GM18907 (cell line): ENCODE measurements around the gene MEST.
"Not testable (repeated sequence)": the region's sequence is repeated elsewhere in the genome, so short reads cannot be mapped to it uniquely, and the experiment has no call there.

ENCODE experiments used
- ATAC-seq: cut with Tn5 transposase; IDR thresholded peaks from one replicate; pipeline ENCODE4 v1.9.1; 2021; ENCODE audit warnings: mild to moderate bottlenecking, moderate library complexity; ENCODE audit not compliant: unreplicated experiment

Gene MEST, protein sequence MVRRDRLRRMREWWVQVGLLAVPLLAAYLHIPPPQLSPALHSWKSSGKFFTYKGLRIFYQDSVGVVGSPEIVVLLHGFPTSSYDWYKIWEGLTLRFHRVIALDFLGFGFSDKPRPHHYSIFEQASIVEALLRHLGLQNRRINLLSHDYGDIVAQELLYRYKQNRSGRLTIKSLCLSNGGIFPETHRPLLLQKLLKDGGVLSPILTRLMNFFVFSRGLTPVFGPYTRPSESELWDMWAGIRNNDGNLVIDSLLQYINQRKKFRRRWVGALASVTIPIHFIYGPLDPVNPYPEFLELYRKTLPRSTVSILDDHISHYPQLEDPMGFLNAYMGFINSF

DNA sequence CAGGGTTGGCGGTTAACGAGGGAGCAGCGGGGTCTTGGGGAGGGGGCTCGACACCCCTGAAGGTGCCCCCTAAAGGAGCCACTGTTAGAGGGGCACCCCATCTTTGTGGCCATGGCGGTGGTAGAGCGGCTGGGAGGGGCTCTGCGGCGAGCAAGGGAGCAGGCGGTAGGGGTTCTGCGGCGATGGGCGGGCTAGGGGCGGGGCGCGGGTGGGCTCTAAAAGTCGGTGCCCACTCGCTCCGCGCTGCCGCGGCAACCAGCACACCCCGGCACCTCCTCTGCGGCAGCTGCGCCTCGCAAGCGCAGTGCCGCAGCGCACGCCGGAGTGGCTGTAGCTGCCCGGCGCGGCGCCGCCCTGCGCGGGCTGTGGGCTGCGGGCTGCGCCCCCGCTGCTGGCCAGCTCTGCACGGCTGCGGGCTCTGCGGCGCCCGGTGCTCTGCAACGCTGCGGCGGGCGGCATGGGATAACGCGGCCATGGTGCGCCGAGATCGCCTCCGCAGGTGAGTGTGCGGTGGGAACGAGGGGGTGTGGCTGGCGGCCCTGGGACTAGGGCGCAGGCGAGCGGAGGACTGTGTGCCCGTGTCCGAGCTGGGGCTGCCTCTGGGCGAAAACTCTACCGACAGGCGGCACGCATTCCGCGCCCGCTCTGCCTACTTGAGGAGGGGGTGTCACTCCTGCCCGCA lies at the start of gene MEST:
Gene MEST (plus strand): TSS at position 245 of the 682 bp plus-strand sequence. CDS start 229 bp downstream, at position 474.
- ATAC-seq, result no peak

DNA sequence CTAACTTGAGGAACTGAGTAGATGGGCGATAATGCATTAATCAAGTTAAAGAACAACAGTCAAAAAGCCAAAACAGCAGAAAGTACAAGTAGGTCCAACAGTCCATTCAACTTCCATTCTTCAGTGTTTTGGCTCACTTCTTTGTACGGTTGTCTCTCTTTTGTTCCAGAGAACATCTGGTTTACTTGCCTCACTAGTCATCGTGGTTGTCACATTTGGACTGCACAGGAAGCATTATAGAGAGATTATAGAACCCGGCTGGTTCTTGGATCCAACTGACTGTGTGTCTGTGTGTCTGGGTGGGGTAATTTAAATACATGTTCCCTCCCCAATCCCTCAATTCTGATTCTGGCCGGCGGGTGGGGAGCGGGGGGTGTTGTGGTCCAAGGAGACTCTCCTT lies 49.3 kb upstream of the MEST start:
- no peak for ATAC-seq

DNA sequence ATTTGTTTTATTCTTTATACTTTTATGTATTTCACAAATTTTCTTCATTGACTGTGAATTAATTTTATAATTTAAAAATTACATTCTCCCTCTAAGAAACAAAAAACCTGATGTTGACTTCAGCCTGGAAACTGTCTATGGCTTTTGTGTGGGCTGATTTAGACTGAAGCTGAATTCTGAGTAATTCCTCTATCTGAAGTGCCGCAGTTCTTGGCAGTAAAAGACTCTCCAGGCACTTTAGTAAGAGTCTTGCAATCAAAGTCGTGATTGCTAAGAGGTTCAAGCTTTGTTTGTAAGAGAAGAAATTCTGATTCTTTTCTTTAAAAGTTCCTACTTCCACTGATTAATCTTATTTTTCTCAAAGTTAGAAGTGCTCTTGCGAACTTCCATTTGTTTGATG lies 47.7 kb upstream of the MEST start:
- no peak for ATAC-seq

DNA sequence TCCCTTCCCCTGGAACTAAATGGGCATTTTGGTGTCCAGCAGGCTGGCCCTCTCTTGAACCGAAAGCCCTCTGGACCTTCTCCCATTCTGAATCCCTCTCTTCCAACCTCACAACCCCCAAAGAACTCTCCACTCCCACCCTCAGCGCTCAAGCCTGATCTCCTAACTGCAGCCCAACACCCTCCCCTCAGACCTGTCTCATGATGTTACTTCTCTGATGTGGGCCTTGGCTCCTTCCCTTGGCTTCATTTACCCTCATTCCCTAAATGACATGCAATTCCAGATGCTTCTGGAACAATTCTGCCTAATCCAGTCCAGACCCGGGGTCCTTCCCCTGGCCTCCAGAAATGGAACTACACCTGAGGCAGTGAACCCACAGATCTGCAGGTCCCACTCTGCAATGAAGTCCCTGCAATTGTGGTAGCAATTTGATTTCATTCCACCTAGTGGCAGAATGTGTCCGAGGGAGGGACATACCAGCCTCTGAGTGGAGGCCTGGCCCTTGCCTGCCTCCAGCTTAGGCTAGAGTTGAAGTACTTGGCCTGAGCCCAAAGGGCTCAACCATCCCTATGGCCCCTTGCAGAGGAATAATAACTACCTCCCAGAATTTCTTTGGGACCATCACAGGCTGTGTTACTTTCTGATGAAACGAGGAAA lies 47.0 kb upstream of the MEST start:
- no peak for ATAC-seq

DNA sequence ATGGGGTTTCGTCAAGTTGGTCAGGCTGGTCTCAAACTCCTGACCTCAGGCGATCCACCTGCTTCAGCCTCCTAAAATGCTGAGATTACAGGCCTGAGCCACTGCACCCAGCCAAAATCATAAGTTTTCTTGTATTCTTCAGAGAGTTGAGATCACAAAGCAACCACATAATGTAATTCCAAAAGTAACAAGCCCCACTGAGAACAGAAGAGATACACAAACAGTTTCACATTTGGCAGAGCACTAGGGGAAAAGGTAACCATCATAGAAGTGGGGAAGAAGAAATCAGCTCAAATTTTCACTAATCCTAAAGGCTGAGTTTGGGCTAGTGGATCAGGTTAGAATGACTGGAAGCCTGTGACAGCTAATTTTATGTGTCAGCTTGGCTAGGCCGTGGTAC lies 45.6 kb upstream of the MEST start:
- no peak for ATAC-seq

DNA sequence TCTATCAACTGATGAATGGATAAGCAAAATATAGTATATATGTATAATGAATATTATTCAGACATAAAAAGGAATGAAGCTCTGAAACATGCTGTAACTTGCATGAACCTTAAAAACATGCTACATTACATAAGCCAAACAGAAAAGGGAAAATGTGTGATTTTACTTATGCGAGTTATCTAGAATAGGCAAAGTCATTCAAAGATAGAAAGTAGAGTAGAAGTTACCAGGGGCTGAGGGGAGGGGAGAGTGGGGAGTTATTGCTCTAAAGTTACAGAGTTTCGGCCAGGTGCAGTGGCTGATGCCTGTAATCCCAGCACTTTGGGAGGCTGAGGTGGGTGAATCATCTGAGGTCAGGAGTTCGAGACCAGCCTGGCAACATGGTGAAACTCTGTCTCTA lies 40.5 kb upstream of the MEST start:
- ATAC-seq, result not testable (repeated sequence)

DNA sequence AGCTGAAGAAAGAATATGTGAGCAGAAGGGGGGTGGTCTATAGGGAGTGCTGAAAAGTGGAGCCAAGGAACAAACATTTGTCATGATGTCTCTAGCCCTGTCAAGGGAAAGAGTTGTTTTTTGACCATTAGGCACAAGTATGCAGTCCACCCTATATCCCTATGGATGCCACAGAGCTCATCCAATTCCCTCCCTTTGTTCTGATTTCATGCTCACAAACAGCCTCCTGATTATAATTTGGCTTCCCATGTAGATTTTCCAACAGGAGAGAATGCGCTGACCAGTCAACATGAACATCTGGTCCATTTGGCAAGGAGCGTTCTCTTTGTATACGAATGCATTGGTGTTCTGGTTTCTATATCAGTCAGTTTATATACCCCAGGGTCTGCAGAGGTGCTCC lies 38.9 kb upstream of the MEST start:
- ATAC-seq, result no peak

DNA sequence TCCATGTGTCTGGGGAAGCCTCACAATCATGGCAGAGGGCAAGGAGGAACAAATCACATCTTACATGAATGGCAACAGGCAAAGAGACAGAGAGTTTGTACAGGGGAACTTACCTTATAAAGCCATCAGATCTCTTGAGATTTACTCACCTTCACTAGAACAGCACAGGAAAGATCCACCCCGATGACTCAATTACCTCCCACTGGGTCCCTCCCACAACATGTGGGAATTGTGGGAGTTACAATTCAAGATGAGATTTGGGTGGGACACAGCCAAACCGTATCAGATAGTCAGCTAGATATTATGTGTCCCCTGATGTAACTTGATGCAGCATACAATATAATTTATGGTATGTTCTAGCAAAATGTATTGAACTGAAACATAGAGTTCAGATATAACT lies 36.9 kb upstream of the MEST start:
- no peak for ATAC-seq

DNA sequence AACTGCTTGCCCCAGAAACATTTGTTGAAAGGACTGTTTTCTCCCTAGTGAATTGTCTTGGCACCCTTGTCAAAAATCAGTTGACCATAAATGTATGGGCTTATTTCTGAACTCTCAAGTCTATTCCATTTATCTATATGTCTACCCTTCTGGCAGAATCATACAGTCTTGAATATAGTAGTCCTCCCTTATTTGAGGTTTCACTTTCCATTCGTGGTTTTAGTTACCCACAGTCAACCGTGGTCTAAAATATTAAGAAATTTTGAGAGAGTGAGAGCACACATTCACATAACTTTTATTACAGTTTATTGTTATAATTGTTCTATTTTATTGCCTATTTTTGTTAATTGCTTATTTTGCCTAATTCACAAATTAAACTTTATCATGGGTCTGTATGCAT lies 33.6 kb upstream of the MEST start:
- no peak for ATAC-seq

DNA sequence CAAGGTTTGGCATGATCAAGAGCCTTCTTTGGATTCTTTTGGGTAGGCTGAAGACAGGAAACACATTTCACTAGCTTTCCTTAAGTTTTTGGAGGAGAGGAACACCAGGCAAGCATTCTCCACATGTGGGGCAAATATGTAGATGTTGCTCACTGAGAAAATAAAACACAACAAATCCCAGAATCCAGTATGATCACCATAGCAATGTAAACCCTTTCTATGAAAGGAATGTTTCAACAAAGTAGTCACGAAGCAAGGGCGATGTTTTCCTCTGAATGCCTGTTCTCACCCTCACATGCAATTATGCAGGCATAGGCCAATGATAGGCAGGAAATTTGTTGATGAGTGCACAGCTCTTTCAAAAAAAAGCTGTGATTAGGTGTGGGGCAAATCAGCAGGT lies 30.6 kb upstream of the MEST start:
- no peak for ATAC-seq

DNA sequence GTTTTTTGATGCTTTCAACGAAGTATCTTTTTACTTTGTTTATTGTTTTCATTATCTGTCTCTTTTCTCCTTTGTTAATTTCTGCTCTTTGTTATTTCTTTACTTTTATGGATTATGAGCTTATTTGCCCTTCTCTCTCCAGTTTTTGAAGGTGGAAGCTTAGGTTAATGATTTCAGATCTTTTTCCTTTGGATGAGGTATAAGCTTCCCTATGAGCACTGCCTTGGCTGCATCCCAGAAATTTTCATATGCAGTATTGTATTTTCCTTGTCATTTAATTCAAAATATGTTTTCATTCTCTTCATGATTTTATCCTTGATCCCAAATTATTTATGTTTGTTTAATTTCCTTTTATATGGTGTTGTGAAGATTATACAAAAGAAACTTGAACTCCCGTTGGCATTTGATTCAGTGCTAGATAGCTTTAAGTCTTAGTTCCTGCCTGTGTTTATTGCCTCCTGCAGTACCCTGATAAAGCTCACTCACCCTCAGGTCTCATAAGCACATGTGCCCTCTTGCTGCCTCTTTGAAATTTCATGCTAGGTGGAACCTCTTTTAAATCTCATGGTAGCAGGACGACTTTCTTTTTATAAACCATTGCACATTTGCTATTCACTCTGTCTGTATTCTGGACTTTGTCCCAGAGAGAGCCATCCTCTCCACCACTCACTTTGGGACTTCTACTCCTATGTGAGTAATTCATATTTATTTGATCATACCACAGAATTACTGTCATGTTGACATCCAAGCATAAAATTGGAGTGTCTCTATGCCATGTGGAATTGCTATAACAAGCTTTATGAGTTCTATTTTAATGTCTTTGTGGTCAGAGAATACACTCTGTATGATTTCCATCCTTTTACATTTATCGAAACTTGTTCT lies 28.1 kb upstream of the MEST start:
- ATAC-seq, result no peak

DNA sequence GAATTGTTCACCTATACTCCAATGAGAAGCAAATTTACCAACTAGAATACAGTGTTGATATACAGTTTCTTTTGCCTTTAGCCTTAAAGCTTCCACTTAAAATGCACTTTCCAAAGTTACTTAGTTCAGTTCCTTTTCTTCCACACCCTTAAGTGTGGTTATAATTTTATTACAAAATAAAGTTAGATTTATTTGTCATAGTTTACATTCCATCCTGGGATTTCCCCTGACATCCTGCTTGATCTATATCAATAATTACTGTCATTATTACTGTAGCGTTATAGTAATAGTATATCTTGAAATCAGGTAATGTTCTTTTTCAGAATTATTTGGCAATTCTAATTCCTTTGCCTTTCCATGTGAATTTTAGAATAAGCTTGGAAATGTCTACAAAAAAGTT lies 23.3 kb upstream of the MEST start:
- no peak for ATAC-seq

DNA sequence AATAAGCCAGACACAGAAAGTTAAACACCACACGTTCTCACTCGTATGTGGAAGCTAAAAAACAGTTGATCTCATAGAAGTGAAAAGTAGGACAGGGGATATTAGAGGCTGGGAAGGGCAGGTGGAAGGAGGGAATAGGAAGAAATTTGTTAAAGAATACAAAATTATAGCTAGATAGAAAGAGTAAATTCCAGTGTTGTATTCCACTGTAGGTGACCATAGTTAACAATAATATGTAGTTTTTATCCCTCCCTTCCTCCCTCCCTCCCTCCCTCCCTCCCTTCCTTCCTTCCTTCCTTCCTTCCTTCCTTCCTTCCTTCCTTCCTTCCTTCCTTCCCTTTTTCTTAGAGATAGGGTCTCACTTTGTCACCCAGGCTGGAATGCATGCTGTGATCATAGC lies 19.9 kb upstream of the MEST start:
- ATAC-seq, result no peak

DNA sequence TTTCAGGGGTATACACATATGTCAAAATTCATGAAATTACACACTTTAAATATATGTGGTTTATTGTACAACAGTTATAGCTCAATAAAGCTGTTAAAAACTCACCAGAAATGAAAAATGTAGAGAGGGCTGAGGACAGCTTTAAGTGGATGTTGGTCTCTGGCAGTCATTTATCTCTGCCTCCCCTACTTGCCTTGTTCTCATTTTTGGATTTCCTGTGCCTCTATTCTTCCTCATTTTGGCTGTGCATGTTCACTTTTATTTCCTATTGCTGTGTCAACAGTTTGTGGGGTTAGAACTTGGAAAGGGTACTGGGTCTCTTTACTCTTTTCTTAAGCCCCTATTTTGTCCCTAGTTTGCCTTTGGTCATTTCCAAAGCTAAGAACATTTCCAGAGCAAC lies 18.6 kb upstream of the MEST start:
- no peak for ATAC-seq

DNA sequence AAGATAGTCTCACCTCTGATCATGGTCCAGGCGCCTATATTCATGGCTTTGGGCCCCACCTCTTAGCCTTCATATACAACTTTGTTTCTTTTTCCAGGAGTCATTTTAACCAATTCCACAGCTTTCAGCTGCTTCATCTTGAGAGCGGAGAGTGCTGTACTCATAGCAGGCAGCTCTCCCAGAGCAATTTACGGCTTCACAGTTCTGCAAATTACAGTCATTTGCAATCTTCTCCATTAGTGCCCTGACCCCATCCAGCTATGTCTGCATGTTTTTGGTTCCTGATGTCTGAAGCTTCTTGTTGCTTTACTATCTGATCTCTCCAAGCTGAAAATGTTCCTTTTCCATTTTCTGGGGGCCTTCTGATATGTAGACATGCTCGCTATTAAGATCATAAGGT lies 18.0 kb upstream of the MEST start:
- ATAC-seq, result no peak

DNA sequence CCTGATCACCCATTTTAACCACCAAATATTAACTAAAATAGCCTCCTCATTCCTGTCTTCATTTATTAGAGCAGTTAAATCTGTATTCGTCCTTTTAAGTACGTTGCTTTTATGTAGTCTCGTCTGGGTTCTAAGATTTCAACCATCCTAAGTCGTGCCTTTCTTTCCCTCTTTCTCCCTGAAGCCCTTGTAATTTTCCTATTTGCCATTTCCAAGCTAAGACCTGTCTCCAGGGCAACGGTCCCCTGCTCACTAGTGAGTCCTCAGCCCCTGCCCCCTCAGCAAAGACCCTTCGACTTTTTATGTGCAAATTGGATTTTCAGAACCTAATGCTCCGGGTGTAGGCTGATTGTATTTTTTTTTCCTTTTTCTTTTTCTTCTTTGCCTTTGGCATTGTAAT lies 16.1 kb upstream of the MEST start:
- no peak for ATAC-seq

DNA sequence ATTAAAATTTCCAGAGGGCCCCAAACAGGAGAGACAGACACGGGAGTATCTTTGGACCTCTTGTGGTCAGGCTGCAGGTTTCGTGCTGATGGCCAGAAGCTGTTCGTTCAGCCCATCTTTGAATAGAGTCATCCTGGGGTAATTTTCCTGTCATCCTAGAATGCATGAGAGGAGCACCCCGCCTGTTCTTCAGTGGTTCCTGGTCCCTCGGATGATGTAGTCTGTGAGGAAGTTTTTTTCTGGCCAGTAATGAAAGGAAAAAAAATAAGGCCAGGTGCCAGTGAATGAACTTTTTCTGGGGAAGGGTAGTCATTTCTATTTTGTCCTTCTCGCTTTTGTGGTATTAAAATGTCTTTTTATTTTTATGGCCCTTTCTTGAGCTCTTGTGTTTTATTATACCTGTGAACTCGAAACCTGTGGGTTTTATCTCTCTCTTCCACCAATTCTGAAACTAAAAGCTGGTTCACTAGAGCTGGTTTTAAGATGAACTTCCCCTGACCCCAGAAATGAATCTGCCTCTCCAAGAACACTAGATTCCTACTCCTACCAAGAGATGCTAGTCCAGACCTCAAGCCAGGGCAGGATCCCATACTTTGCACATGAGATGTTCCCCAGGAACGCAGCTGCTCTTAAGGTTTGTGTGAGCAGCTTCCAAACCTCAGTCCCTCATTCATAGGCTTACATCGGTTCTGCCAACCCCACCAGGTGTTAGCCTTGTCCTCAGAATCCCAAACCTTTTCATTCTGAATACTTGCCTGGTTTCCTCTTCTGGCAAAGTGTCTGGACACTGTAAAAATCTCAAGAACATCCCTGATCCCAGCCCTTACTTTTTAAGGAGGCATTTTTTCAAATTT lies 15.4 kb upstream of the MEST start:
- ATAC-seq, result peak; percentile 90

DNA sequence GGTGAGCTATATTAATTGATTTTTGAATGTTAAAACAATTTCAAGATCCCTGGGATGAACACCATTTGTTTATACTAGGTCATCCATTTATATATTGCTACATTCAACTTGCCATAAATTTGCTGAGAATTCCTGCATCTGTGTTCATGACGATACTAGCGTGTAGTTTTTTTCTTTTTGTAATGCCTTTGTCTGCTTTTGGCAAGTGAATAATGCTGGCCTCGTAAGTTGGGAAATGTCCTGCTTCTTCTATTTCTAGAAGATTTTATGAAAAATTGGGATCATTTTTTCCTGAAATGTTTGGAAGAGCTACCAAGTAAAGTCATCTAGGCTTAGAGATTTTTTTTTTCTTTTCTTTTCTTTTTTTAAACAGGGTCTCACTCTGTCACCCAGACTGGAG lies 12.9 kb upstream of the MEST start:
- ATAC-seq, result no peak

DNA sequence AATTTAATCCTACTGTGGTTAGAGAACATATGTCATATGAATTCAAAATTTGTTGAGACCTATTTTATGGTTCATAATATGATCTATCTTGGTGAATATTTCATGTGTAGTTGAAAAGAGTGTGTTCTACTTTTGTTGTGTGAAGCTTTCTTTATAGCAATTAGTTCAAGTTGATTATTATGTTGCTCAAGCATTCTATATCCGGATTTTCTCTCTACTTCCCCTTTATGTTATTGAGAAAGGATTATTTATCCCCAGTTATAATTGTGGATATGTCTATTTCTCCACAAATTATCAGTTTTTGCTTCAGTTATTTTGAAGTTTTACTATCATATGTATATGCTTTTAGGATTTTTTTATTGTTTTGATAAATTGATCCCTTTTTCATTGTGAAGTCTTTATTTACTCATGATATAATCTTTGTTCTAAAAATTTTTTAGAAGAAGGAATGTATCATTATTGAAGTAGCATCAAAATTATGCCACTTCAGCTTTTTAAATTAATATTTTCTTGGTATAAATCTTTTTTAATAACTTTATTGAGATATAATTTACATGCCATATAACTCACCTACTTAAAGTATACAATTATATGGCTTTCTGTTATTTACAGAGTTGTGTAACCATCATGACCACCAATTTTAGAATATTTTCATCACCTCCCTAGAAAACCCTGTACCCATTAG lies 12.0 kb upstream of the MEST start:
- ATAC-seq, result no peak

DNA sequence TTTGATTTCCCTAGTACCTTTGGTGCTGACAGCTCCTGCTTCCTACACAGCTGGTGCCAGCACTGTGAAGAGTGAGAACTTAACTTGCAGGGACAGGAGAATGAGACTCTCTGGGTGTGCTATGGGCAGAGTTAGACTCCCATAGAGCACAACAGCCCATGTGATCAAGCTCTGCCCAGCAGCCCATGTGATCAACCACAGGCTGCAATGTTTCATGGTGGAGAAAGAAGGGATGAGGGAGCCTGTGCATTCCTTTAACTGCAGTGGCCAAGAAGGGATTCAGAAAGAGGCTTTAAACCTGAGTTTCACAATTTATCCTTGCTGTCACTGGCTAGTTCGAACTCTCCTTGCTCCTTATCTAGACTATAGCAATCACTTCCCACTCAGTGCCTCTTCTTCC lies 10.0 kb upstream of the MEST start:
- ATAC-seq, result no peak
